K562 (cell line): ENCODE data around the gene LAG3. TPM values are rescaled to one million over a fixed set of nuclear protein-coding genes. Genes with fewer than 3 reads are reported as not detected.

Experiments used
- ADNP ChIP-seq: fragments of 200-800 bp; sonication (Bioruptor generic); IDR thresholded peaks from 2 replicates; pipeline ENCODE4 v1.6.1; 2016; ENCODE audit warnings: missing genetic modification characterization, missing compliant biosample characterization
- ARNT ChIP-seq, 2 experiments: fragments of 450-650 bp; IDR thresholded peaks; 2 replicates each; pipeline ENCODE4 v1.6.1; 2016; ENCODE audit warnings: mild to moderate bottlenecking in 1 of 2
- ATF7 ChIP-seq: fragments of 450-650 bp; IDR thresholded peaks from 2 replicates; pipeline ENCODE4 v1.7.1; 2014; ENCODE audit warnings: mild to moderate bottlenecking, moderate library complexity
- NFXL1 ChIP-seq: fragments of 450-650 bp; formaldehyde crosslinking; IDR thresholded peaks from 2 replicates; pipeline ENCODE4 v1.4.0; 2021; ENCODE audit warnings: mild to moderate bottlenecking
- NUFIP1 ChIP-seq: fragments of 450-650 bp; IDR thresholded peaks from 2 replicates; pipeline ENCODE4 v1.6.1; 2018; ENCODE audit not compliant: partially characterized antibody
- POLR2H ChIP-seq: IDR thresholded peaks from 2 replicates; pipeline ENCODE4 v1.6.1; 2016; ENCODE audit warnings: missing genetic modification characterization, low read depth, mild to moderate bottlenecking, control low read depth, missing compliant biosample characterization, moderate library complexity
- RBM17 ChIP-seq: fragments of 200-400 bp; formaldehyde crosslinking; IDR thresholded peaks from 2 replicates; pipeline ENCODE4 v1.6.1; 2017; ENCODE audit warnings: low read depth, mild to moderate bottlenecking, low read length, borderline replicate concordance
- RBM22 ChIP-seq: fragments of 200-400 bp; formaldehyde crosslinking; IDR thresholded peaks from 2 replicates; pipeline ENCODE4 v1.6.1; 2018; ENCODE audit warnings: low read length, low read depth; ENCODE audit not compliant: poor library complexity, severe bottlenecking
- SAFB ChIP-seq: fragments of 200-400 bp; formaldehyde crosslinking; IDR thresholded peaks from 2 replicates; pipeline ENCODE4 v1.6.1; 2017; ENCODE audit warnings: low read depth, low read length, borderline replicate concordance
- TAF1 ChIP-seq: IDR thresholded peaks from 2 replicates; pipeline ENCODE4 v1.6.1; 2011; ENCODE audit warnings: mild to moderate bottlenecking, low read length, moderate library complexity; ENCODE audit not compliant: insufficient read depth, control insufficient read depth, severe bottlenecking; ENCODE audit errors: extremely low read depth
- ZBED1 ChIP-seq: IDR thresholded peaks from 2 replicates; pipeline ENCODE4 v1.6.1; 2014
- ZFX ChIP-seq: sonication (generic); formaldehyde crosslinking; IDR thresholded peaks from 2 replicates; pipeline ENCODE4 v1.8.0; 2022; ENCODE audit warnings: mild to moderate bottlenecking, missing genetic modification reagents, moderate library complexity
- ZNF121 ChIP-seq: sonication (generic); formaldehyde crosslinking; conservative IDR thresholded peaks from 2 replicates; pipeline ENCODE4 v1.8.0; 2022; ENCODE audit warnings: missing genetic modification reagents
- polyA plus RNA-seq, 8 experiments: library from polyadenylated mRNA; depleted of rRNA in 4 of 8; stranded (reverse) in 5 of 8; unstranded in 3 of 8; fragments of >200 nt; fragmentation: Nextera tagmentation in 2 of 8; fragmentation: Illumina TruSeq in 1 of 8; extraction: Ambion mirVana in 2 of 8; extraction: Trizol in 1 of 8; gene quantifications; 2 replicates each; pipeline versions ENCODE4 v1.2.1 to v1.2.3, GENCODE V29; 2011 to 2014; ENCODE audit warnings: inconsistent platforms in 1 of 8, missing spikeins in 1 of 8
- total RNA-seq, 7 experiments: library from RNA; depleted of rRNA in 6 of 7; stranded (reverse); fragments of >200 nt in 6 of 7; fragmentation: Illumina TruSeq in 2 of 7; extraction: Trizol in 2 of 7; gene quantifications; 2 replicates each; pipeline versions ENCODE4 v1.2.1 to v1.2.3, GENCODE V29; 2011 to 2021; ENCODE audit warnings: low replicate concordance in 1 of 7
- TF ChIP-seq, protein P1 (sequence below), 2 experiments: fragments of 450-650 bp in 1 of 2; sonication (generic) in 1 of 2; formaldehyde crosslinking in 1 of 2; IDR thresholded peaks; 2 replicates each; pipeline versions ENCODE4 v1.7.1 to v1.9.0; 2016 to 2022; ENCODE audit warnings: inconsistent platforms in 1 of 2, mild to moderate bottlenecking in 1 of 2, missing genetic modification reagents in 1 of 2
- TF ChIP-seq, protein P2 (sequence below), 2 experiments: fragments of 450-650 bp; conservative IDR thresholded peaks; 2 replicates each; pipeline ENCODE4 v1.6.1; 2017; ENCODE audit warnings: mild to moderate bottlenecking in 2 of 2, moderate library complexity in 2 of 2

Gene LAG3
- total and polyA plus RNA-seq, 9 of the 15 experiments (the other 6 are each of a cell fraction or from before 2014, with no cell fraction given) = 0.07 to 0.66 (median 0.09) TPM; not detected in 1

DNA sequence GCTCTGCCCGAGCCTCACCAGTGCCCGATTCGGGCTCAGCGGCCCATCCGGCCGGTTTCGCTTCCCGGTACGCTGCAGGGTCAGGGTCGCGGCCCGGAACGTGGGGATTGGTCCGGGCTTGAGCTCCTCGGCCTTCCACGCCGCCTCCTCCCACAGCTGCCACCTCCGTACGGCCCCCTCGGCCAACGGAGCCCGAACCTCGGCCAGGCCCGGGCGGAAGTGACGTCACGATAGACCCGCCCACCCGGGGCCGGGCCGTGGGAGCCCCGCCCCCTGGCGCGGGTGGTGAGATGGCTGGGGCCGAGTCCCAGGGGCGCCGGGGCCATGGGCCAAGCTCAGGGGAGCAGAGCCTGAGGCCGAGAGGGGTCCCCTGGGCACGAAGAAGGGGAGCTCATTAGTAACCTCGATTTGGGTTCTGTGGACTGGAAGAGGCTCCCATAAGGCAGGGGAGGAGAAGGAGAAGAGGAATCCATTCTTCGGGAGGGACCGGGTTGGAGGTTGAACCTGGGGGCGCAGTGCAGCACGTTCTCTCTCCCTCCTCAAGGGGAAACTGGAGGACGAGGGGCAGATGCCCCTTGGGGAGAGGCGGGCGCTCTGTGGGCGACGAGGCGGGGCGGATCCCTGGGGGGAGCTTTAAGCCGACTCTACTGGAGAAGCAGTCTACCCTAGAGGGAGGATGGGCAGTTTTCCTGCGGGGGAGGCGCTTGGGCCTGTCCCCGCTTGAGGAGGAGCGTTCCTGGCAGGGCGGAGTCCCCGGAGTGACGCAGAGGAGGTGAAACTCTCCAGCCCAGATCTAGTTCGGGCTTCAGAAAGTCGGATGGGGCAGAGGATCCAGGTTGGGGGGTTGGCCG lies 19.2 kb upstream of the LAG3 start, which contains the start of gene MLF2 (continued):
- TF ChIP-seq, protein P1, sequence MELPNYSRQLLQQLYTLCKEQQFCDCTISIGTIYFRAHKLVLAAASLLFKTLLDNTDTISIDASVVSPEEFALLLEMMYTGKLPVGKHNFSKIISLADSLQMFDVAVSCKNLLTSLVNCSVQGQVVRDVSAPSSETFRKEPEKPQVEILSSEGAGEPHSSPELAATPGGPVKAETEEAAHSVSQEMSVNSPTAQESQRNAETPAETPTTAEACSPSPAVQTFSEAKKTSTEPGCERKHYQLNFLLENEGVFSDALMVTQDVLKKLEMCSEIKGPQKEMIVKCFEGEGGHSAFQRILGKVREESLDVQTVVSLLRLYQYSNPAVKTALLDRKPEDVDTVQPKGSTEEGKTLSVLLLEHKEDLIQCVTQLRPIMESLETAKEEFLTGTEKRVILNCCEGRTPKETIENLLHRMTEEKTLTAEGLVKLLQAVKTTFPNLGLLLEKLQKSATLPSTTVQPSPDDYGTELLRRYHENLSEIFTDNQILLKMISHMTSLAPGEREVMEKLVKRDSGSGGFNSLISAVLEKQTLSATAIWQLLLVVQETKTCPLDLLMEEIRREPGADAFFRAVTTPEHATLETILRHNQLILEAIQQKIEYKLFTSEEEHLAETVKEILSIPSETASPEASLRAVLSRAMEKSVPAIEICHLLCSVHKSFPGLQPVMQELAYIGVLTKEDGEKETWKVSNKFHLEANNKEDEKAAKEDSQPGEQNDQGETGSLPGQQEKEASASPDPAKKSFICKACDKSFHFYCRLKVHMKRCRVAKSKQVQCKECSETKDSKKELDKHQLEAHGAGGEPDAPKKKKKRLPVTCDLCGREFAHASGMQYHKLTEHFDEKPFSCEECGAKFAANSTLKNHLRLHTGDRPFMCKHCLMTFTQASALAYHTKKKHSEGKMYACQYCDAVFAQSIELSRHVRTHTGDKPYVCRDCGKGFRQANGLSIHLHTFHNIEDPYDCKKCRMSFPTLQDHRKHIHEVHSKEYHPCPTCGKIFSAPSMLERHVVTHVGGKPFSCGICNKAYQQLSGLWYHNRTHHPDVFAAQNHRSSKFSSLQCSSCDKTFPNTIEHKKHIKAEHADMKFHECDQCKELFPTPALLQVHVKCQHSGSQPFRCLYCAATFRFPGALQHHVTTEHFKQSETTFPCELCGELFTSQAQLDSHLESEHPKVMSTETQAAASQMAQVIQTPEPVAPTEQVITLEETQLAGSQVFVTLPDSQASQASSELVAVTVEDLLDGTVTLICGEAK (IDR thresholded peaks at IDR 0.05) = peak; percentile 80
- TF ChIP-seq, protein P1 (CRISPR knock-in tag; IDR thresholded peaks at IDR 0.05) = no peak
- peak; percentile 64 for TF ChIP-seq TAF1
- 0 out of 2 replicates have a peak, but pooled peaks have one; percentile 20 for TF ChIP-seq SAFB
- TF ChIP-seq ZNF121 (CRISPR knock-in tag) = no peak
- TF ChIP-seq ARNT (IDR thresholded peaks at IDR 0.05) = no peak; a peak in 1 of 4 replicates
- no peak for TF ChIP-seq NFXL1
- TF ChIP-seq RBM17 = no peak
- TF ChIP-seq ZFX (CRISPR knock-in tag) = peak; percentile 95
- peak; percentile 97 for TF ChIP-seq ATF7
- TF ChIP-seq ZBED1 = 0 out of 2 replicates have a peak, but pooled peaks have one; percentile 12
- TF ChIP-seq RBM22 = no peak
- no peak for TF ChIP-seq ADNP (tag)
- TF ChIP-seq, protein P2, sequence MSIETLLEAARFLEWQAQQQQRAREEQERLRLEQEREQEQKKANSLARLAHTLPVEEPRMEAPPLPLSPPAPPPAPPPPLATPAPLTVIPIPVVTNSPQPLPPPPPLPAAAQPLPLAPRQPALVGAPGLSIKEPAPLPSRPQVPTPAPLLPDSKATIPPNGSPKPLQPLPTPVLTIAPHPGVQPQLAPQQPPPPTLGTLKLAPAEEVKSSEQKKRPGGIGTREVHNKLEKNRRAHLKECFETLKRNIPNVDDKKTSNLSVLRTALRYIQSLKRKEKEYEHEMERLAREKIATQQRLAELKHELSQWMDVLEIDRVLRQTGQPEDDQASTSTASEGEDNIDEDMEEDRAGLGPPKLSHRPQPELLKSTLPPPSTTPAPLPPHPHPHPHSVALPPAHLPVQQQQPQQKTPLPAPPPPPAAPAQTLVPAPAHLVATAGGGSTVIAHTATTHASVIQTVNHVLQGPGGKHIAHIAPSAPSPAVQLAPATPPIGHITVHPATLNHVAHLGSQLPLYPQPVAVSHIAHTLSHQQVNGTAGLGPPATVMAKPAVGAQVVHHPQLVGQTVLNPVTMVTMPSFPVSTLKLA (conservative IDR thresholded peaks at IDR 0.05) = peak in 1 of 2 experiments; percentile 70; a peak in 2 of 4 replicates
- TF ChIP-seq NUFIP1 = no peak
- TF ChIP-seq POLR2H (tag) = peak; percentile 75
